Neural cell (in vitro differentiated cells): ENCODE results near the gene KRT5. TPM values are rescaled to one million over a fixed set of nuclear protein-coding genes. Genes with fewer than 3 reads are reported as not detected.

ENCODE experiments used
- H2AFZ ChIP-seq: fragments of 200-600, 300-800 bp; sonication (generic), shearing (Covaris generic); 2 replicates; pipeline ENCODE4 v1.6.0; 2014; ENCODE audit warnings: low read depth, mild to moderate bottlenecking, antibody characterized with exemption, low read length, moderate library complexity
- H3F3A ChIP-seq: fragments of 200-600 bp; shearing (Covaris generic); 2 replicates; pipeline ENCODE4 v1.6.1; 2016; ENCODE audit warnings: mild to moderate bottlenecking, moderate library complexity, mixed read lengths, antibody characterized with exemption, low read length; ENCODE audit not compliant: insufficient read depth, poor library complexity, severe bottlenecking
- H3K27ac ChIP-seq: fragments of 200-600, 300-800 bp; sonication (generic), shearing (Covaris generic); 2 replicates; pipeline ENCODE4 v1.5.1; 2014; ENCODE audit warnings: mild to moderate bottlenecking, low read length, moderate library complexity
- H3K27me3 ChIP-seq: fragments of 300-800, 200-600 bp; sonication (generic), shearing (Covaris generic); 2 replicates; pipeline ENCODE4 v1.6.0; 2014; ENCODE audit warnings: mild to moderate bottlenecking, low read depth, low read length, moderate library complexity; ENCODE audit not compliant: insufficient read depth
- H3K36me3 ChIP-seq: fragments of 300-800, 200-600 bp; sonication (generic), shearing (Covaris generic); 2 replicates; pipeline ENCODE4 v1.5.1; 2014; ENCODE audit warnings: mild to moderate bottlenecking, antibody characterized with exemption, low read length, moderate library complexity; ENCODE audit not compliant: insufficient read depth
- H3K4me2 ChIP-seq: fragments of 300-800, 200-600 bp; sonication (generic), shearing (Covaris generic); 2 replicates; pipeline ENCODE4 v1.6.0; 2014; ENCODE audit warnings: mild to moderate bottlenecking, low read length
- H3K4me3 ChIP-seq: fragments of 300-800, 200-600 bp; sonication (generic), shearing (Covaris generic); 2 replicates; pipeline ENCODE4 v1.5.1; 2014; ENCODE audit warnings: mild to moderate bottlenecking, low read length, moderate library complexity
- H3K79me2 ChIP-seq: fragments of 200-600 bp; shearing (Covaris generic); replicated peaks from 2 replicates; pipeline ENCODE4 v1.6.0; 2014; ENCODE audit warnings: mild to moderate bottlenecking, low read length, moderate library complexity; ENCODE audit not compliant: insufficient read depth
- H3K9ac ChIP-seq: fragments of 300-800, 200-600 bp; sonication (generic), shearing (Covaris generic); 2 replicates; pipeline ENCODE4 v1.6.1; 2016; ENCODE audit warnings: mild to moderate bottlenecking, low read length, mixed read lengths
- H3K9me2 ChIP-seq: fragments of 200-600 bp; shearing (Covaris generic); 2 replicates; pipeline ENCODE4 v1.6.1; 2016; ENCODE audit warnings: mild to moderate bottlenecking, low read length, mixed read lengths; ENCODE audit not compliant: insufficient read depth
- H3K9me3 ChIP-seq: fragments of 200-600, 300-800 bp; sonication (generic), shearing (Covaris generic); 2 replicates; pipeline ENCODE4 v1.6.1; 2016; ENCODE audit warnings: mild to moderate bottlenecking, mixed run types, low read length, moderate library complexity, mixed read lengths
- H4K20me1 ChIP-seq: fragments of 200-600 bp; shearing (Covaris generic); 2 replicates; pipeline ENCODE4 v1.6.1; 2016; ENCODE audit warnings: mild to moderate bottlenecking, mixed run types; ENCODE audit not compliant: insufficient read depth
- CTCF ChIP-seq: fragments of 450-650 bp; IDR thresholded peaks from 2 replicates; pipeline ENCODE4 v1.5.1; 2014; ENCODE audit warnings: antibody characterized with exemption, mild to moderate bottlenecking, moderate library complexity; ENCODE audit not compliant: poor library complexity, severe bottlenecking
- EP300 ChIP-seq: fragments of 450-650 bp; conservative IDR thresholded peaks from 2 replicates; pipeline ENCODE4 v1.6.1; 2014; ENCODE audit warnings: antibody characterized with exemption, mild to moderate bottlenecking, moderate library complexity; ENCODE audit not compliant: poor library complexity, severe bottlenecking
- EZH2 ChIP-seq: fragments of 200-600, 300-800 bp; shearing (Covaris generic), sonication (generic); IDR thresholded peaks from 2 replicates; pipeline ENCODE4 v1.6.1; 2014; ENCODE audit warnings: antibody characterized with exemption, low read length, borderline replicate concordance, mild to moderate bottlenecking; ENCODE audit not compliant: insufficient read depth, poor library complexity, severe bottlenecking
- MXI1 ChIP-seq: fragments of 450-650 bp; conservative IDR thresholded peaks from 2 replicates; pipeline ENCODE4 v1.6.1; 2014; ENCODE audit warnings: antibody characterized with exemption, mild to moderate bottlenecking; ENCODE audit not compliant: poor library complexity, severe bottlenecking
- POLR2AphosphoS5 ChIP-seq: IDR thresholded peaks from 2 replicates; pipeline ENCODE4 v1.6.1; 2012
- RAD21 ChIP-seq: fragments of 450-650 bp; conservative IDR thresholded peaks from 2 replicates; pipeline ENCODE4 v1.6.1; 2014; ENCODE audit warnings: antibody characterized with exemption, mild to moderate bottlenecking, moderate library complexity
- REST ChIP-seq: IDR thresholded peaks from 2 replicates; pipeline ENCODE4 v1.6.1; 2012; ENCODE audit warnings: borderline replicate concordance
- SMC3 ChIP-seq: fragments of 450-650 bp; conservative IDR thresholded peaks from 2 replicates; pipeline ENCODE4 v1.6.1; 2014; ENCODE audit warnings: antibody characterized with exemption, mild to moderate bottlenecking, moderate library complexity; ENCODE audit not compliant: poor library complexity
- TAF1 ChIP-seq: IDR thresholded peaks from 2 replicates; pipeline ENCODE4 v1.6.1; 2012; ENCODE audit warnings: low read depth
- polyA plus RNA-seq: library from polyadenylated mRNA; depleted of rRNA; stranded (reverse); fragments of >200 nt; gene quantifications from 2 replicates; pipeline ENCODE4 v1.2.3, GENCODE V29; 2014

Gene KRT5
- polyA plus RNA-seq, 1 donor from 2014 or later = not detected

- Histone ChIP-seq H3K4me3 (no peak overlapping the region), H3F3A (no peaks in the 10 kb centered on the region), H3K9me2 (no peaks in the 10 kb centered on the region), H3K79me2 (no peaks in the 10 kb centered on the region), H4K20me1 (no peaks in the 10 kb centered on the region), H3K9ac (no peak overlapping the region), H3K36me3 (no peaks in the 10 kb centered on the region), H2AFZ (no peak overlapping the region), H3K27ac (no peak overlapping the region), H3K9me3 (no peaks in the 10 kb centered on the region), H3K4me2 (no peak overlapping the region), H3K27me3 (no peaks in the 10 kb centered on the region)
- no peak for TF ChIP-seq REST
- TF ChIP-seq EZH2 = no peak
These were observed 12.0 kb downstream of the KRT5 start for GRCh38 chr12:52508211-52508610.

GRCh38 chr12:52506858-52507715, 13.1 kb downstream of the KRT5 start:
- H3K4me3 ChIP-seq = no peak overlapping the region
- no peaks in the 10 kb centered on the region for H3K36me3 ChIP-seq
- H3K79me2 ChIP-seq = no peaks in the 10 kb centered on the region
- TF ChIP-seq SMC3 (peak; percentile 17), TAF1 (no peak), POLR2AphosphoS5 (no peak), RAD21 (peak; percentile 10), CTCF (peak; percentile 53), EZH2 (no peak), MXI1 (no peak), EP300 (no peak)
- no peak overlapping the region for H2AFZ ChIP-seq
- H3K9me3 ChIP-seq = no peaks in the 10 kb centered on the region
- no peaks in the 10 kb centered on the region for H4K20me1 ChIP-seq
- H3K4me2 ChIP-seq = no peak overlapping the region
- no peaks in the 10 kb centered on the region for H3K27me3 ChIP-seq
- no peaks in the 10 kb centered on the region for H3F3A ChIP-seq
- no peaks in the 10 kb centered on the region for H3K9me2 ChIP-seq
- no peak overlapping the region for H3K27ac ChIP-seq
- no peak overlapping the region for H3K9ac ChIP-seq
